NCI-H526 (cell line): Measurements from ENCODE around the gene CPNE5.
A peak's percentile ranks its signal among the peaks of the same experiment; 100 is the strongest.

ENCODE experiments used
- DNase-seq, 2 experiments: peaks; one replicate each; lab custom pipeline; 2025; lab: John Stamatoyannopoulos, UW

CPNE5 gene

DNA sequence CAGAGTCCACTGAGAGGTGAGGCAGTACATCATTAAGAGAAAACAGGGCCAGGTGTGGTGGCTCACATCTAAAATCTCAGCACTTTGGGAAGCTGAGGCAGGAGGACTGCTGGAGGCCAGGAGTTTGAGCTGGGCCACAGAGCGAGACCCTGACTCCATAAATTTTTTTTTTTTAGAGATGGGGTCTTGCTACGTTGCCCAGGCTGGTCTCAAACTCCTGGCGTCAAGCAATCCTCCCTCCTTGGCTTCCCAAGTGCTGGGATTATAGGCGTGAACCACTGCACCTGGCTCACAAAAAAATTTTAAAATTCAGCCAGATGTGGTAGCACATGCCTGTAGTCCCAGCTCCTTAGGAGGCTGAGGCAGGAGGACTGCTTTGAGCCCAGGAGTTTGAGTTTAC is 18.1 kb upstream of the CPNE5 start:
- DNase-seq = no peak

DNA sequence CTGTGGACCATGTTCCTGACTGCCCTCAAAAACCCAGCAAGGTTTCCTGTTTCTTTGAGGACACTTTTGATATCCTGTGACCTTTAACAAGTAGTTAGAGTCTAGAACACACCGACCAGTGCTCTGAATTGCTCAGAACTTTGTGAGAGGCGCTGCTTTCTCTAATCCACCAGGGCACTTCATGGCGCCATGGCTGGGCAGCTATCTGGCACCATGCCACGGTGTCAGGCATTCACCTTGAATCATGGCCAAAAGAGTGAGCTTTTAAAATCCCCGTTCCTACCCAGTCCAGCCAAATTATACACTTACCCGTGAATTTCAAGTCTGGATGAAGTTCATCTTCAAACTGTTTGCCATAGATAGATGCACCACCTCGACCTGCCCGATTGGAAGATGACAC is 17.0 kb upstream of the CPNE5 start:
- DNase-seq = no peak

DNA sequence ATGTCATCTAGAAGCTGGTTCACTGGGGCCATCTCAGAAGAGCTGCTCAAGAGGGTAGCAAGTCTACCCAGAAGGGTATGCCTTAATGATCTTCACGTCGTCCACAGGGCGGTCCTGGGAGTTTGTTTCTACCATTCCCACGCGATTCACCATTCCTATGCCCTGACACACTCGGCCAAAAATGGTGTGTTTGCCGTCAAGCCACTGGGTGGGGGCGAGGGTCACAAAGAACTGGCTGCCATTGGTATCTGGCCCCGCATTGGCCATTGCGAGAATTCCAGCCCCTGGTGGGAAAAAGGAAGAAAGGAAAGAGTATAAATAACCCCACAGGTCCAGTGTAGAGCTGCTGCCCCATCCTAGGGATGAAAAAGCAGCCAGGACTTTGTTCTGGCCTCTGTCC is 16.5 kb upstream of the CPNE5 start:
- no peak for DNase-seq

DNA sequence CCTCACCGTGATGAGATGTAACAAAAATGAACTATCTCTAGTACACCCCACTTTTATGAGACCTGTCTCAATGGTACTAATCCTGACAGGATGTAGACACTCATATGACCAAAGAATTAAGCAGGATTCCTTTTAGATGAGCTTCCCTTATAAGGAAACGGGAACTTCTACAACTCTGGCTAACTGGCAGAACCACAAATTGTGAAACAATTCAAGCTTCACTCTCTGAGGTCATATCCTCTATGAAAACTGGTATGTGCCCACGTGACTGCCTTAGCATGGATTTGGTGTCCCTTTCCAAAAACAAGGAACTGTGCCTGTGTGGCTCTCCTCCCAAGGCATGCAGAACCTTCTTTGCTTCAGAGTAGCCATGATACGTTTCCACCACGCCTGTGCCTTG is 14.1 kb upstream of the CPNE5 start:
- no peak for DNase-seq

DNA sequence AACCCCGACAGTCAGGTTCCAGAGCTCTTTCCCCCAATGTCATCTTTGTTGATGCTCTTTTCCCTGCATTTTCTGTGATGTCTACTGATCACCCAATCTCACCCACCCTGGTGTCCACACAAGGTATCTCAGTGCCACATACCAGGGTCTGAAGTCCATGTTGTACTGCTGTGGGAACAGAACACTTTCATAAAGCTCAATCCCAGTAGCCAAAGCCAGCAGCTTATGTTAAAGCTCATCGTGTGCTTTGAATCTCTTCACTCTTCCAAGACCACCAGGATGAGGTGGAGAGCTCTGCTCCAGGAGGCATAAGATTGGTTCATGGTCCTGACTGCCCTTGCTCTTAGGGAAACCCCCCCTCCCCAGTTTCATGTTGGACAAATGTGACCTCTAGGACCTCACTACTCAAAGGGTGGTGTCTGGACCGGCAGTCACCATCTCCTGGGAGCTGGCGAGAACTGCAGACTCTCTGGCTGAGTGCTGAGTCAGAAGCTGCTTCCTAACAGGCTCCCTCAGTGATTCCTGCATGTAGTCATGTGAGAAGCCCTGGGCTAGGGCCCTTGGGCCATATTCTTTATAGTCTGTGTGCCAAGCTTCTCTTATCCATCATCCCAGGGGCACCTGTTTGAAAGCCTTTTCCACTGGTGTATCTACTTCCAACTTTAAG is 13.4 kb upstream of the CPNE5 start:
- DNase-seq = no peak

DNA sequence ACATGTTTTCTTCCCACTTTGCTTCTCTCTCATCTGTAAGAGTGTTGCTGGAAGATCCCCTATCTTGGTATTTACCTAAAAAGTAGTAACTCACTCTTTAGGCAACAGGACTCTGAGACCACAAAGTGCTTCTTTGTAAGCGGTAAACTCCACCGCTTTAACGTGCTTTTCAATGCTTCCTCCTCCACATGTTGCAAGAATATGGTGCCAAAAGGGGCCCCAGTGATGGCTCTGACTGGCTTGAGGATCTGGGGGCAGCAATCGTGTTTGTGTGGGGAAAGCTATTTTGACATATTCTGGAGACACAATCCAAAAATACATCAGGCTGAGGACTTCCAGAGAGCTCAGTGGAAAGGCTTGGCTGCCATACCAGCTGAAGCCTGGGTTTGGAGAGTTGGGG is 12.4 kb upstream of the CPNE5 start:
- no peak for DNase-seq

DNA sequence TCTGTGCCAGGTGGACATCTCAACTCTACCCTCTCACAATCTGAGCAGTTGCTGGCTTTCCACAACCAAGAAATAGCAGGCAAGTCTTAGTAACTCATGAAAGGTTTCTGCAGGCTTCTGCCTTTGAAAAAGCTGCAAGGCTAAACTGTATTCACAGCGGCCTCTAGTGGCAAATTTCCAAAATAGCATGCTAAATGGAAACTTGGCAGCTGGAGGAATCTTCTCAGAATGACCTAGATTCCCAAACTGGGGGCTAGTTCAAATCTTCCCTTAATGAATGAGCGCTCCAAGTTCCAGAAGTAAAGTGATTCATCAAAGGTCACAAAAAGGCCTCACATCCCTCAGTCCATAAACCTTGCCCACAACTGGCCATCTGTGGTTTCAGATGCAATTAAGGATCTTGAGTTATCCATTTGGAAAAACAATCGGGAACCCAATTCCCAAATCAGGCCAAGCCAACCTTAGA is 11.9 kb upstream of the CPNE5 start:
- DNase-seq = peak; percentile 33 to 72

DNA sequence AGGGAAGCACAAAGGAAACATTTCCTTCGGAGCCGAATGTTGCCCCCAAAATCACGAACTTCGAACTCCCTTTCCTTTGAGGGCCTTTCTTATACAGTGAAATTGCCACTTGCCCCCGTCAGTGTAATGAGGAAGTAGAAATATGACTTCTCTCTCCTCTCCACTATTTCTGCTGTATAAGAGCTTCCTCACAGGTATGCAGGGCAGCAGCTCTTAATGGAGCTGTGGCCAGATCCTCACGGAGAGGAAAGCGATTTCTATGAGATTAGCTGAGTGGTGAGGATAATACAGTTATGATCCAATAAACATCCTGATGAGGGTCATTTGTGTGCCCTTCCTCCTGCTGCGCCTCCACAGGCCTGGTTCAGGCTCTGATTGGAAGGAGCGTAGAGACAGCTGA is 10.8 kb upstream of the CPNE5 start:
- DNase-seq = no peak

DNA sequence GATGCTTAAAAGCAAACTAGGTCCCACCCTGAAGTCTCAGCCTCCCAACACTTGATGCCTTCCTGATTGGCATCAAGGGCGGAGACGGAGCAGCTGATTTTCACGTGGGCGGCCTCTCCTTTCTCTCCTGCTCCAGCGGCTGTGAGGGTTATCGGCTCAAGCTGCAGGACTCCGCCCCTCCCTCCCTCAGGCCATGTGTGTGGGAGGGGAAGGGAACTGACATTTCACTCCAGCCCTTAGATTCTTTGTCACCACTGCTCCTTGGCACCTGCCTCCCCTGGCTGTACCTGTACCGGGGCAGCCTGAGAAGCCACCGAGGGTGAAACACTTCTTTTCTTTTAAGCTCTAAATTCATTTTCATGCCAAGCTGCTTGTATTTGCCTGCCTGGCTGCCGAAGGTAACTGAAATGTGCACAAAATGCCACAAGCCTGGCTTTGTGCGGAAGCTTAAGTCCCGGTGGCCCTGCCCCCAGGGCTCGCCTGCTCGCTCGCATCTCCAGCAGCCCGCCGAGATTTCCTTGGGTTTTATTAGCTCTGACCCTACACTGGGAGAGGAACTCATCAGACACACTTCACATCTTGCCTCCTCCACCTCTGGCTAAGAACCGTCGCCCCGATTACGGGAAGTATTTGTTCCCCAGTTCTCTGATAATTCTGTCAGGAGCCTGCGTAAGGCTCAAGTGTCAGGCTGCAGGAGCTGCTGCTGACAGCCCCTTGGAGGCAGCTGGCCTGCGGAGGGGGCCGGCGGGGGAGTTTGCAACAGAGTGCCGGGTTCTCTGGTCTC is 9.6 kb upstream of the CPNE5 start:
- peak; percentile 61 to 86 for DNase-seq

DNA sequence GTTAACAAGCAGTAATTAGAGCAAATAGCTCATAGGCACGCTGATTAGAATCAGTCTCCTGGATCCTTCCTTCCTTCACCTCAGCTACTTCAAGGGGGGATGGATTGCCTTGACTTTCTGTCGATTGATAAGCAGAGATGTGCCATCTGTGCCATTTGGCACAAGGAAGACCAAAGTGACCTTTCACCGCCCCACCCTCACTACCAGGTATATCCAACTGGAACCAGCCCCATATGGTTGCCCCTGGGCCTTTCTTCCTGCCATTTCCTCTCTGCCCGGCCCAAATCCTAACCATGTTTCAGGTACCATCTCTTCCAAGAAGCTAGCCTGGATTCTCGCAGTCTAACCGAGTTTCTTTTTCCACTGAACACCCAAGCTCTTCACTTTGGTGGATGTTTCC is 8.7 kb upstream of the CPNE5 start:
- no peak for DNase-seq

DNA sequence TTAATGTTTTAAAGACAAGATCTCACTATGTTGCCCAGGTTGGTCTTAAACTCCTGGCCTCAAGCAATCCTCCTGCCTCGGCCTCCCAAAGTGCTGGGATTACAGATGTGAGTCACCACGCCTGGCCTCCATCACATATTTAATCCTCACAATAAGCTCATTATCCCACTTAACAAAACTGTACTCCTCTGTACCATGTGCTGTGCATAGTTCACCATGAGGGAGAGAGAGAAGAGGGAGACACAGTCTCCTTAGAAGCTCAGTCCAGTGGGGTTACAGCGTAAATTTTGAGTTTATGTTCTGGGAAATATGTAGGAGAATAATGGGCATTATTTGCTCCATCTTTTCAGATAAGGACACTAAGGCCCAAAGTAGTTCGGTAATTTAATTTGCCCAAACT is 7.9 kb upstream of the CPNE5 start:
- no peak for DNase-seq

DNA sequence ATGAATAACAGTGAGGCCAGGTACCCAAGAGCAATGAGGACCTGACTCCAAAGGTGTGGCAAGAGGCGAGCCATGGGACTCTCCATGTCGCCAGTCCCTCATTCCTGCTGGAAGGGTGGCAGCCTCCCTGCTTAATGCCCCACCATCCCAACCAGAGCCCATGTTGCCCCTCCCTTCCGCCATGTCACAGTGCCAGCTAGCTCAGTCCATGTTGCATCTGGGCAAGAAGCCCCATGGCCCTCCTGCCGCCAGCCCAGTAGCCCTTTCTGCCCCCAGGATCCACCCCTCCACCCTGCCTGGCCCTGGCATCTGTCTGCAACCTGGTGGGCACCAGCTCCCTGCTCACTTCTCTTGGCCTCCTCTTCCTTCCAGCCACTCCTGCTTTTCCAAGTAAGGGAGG is 6.0 kb upstream of the CPNE5 start:
- DNase-seq = no peak

DNA sequence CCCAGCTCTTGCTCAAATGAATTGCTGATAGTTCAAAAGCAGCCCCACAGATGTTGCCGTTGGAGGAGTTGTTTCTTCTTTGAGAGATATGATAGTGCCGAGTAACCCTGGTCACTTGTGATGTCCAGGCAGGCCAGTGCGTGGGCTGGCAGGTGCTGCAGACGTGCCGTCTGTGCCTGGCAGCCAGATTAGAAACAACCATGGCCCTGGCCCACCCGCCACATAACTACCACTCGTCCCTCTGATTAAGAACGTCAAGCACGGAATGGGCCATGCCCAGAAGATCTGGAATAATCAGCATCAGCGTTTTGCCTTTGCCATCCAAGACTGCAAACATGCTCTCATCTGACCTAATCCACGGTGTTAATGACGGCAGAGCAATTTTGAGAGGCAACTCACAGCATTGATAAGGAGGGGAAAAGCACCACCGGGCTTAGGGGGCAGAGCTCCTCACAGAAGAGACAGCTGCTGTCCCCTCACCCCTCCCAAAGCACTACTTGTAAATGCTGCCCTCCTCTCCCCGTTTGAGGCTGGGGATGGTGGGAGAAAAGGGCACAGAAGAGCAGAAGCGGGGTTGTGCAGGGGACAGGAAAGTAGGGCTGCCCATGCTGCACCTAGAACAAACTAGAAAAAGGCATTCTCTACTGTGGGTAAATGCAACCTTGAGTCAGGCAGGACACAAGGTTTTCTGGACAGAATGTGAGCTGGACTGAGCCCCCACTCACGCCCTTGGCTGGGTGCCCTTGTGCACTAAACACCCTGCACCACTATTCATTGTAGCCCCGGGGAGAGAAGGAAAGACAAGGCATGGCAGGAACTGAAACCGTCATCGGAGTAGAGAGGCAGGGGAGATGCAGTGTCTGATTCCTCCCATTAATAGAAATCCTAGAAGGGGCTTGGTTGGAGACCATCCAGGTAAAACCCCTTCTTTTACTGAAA is 5.3 kb upstream of the CPNE5 start:
- no peak for DNase-seq

DNA sequence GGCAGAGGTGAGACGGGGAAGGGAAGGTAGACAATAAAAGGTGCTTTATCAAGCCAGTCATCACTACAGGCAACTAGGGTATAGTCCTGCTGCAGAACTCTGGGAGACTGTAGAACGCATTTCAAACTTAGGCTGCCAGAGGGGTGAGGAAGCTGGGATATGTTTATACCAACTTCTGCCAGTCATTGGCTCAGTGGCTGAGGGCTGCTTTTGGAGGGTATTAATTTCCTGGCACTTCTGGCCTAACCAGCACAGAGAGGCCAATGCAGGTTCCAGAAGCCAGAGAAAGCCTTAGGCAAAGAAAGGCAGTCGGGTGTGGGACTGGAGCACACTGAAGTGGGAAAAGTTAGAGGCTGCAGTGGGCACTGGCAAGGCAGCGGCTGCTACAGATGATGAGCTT is 3.9 kb upstream of the CPNE5 start:
- no peak for DNase-seq

DNA sequence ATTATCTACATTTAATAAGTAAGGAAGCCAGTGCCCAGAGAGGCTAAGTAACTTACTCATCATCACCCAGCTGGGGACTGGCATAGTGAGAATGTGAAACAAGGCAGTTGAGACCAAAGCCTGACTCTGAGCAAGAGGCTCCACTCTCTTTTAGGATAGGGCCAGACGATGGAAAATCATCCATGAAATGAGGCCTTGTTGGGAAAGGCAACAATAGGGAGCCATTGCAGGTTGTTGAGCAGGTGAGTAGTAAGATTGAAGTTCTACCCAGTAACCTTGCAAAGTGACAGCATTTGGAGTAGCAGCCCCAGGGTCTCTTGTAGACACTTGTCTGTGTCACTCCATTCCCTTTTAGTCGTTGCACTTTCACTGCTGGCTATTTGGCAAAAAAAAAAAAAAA is 2.5 kb upstream of the CPNE5 start:
- DNase-seq = no peak

DNA sequence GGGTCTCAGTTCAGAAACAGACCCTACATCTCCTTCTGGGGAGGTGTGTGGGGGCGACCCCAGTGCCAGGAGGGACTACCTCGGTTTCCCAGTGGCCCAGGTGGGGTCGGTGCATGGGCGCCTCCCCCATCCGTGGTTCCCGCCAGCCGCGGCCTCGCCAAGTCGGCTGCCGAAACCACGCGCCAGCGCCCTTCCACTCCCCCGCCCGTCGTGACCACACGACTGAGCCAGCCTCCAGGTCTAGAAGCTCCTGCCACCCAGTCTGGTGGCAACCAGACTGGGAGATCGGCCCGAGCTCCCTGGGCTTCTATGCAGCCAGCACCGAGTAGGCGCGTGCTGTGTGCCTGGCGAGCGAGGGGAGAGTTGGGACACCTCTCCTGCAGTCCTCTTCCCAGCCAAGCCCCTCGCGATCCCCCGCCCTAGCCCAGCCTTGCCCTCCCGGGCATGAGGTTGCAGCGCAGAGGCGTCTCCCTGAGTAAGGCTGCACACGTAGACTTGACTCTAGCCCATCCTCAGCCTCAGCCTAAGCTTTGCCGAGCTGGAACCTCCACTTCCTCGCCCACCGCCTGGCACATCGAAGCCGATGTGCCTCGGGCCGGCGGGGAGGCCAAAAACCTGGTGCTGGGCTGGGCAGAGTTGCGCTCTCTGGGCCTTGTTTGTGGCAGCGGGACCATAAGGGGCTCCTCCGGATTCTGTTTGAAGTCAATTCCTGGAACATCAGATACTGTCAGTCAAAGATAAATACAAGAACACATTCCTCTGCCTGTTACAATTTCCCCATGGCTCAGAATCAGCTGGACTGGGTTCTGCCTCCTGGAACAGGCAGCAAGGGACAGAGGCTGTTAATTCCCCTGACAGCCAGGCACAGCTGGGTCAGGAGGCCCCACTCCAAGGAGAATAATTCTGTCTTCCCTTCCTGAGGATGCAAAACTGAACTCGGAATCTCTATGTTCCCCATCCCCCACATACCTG is 1.5 kb upstream of the CPNE5 start:
- DNase-seq = peak in 1 of 2 experiments; percentile 59

DNA sequence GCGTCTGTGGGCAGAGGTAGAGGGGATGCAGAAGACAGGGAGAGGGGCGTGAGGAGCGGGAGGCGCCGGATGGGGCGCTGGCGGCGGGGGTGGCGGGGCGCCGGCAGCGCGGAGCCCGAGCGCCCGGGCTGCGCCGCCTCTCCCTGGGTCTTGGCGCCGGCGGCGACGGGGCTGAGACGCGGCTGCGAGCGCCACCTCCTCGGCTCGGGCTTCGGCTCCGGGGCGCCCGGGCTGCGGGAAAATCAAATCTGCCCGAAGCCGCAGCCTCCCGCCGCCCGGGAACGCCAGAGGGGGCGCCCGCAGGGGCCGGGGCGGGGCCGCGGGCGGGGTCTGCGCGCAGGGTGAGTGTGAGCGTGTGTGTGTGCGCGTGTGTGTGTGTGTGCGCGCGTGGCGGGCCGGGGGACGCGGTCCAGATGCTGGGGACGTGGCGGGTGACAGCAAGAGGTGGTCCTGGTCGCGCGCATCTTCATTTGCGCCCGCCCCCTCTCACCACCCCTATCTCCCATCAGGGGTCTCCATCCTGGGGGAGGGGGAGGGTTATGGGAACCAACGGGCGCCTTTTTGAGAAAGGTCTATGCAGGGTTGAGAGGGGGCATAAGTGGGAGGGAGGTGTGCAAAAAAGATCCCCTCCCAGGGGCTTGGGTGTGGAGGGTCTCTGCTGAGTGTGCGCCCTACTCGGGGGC is 646 bp upstream of the CPNE5 start:
- DNase-seq = peak in 1 of 2 experiments; percentile 74

DNA sequence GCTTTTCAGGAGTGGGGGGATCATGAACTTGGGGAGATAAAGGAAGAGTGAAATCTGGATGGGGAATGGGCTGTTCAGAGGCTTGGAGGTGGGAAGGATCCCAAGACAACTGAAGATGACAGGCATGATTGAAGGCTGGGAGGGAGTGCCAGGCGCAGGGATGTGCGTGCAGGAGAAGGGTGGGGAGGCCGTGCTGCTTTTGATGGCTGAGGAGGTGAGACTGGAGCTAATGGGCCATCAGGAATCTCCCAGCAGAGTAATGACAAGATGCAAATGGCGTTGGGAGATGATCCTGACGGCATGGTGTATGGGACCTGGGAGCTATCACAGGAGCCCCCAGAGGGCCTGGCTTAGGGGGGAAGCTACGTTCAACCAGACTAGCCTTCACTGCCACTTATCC is 1.6 kb downstream of the CPNE5 start:
- no peak for DNase-seq

DNA sequence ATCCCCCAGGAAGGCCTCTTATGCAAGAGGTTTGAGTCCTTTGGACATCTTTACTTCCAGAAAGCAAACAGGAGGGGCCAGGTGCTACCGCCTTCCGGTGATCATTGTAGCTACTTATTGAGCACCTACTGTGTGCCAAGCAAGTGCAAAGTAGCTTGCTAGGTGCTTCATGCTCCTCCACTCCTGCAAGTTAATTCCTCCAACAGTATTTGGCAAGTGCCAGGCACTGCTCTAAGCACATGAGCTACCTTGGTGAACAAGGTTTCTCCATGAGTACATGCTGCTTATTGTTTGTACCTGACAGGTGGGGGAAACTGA is 2.3 kb downstream of the CPNE5 start:
- DNase-seq = no peak

DNA sequence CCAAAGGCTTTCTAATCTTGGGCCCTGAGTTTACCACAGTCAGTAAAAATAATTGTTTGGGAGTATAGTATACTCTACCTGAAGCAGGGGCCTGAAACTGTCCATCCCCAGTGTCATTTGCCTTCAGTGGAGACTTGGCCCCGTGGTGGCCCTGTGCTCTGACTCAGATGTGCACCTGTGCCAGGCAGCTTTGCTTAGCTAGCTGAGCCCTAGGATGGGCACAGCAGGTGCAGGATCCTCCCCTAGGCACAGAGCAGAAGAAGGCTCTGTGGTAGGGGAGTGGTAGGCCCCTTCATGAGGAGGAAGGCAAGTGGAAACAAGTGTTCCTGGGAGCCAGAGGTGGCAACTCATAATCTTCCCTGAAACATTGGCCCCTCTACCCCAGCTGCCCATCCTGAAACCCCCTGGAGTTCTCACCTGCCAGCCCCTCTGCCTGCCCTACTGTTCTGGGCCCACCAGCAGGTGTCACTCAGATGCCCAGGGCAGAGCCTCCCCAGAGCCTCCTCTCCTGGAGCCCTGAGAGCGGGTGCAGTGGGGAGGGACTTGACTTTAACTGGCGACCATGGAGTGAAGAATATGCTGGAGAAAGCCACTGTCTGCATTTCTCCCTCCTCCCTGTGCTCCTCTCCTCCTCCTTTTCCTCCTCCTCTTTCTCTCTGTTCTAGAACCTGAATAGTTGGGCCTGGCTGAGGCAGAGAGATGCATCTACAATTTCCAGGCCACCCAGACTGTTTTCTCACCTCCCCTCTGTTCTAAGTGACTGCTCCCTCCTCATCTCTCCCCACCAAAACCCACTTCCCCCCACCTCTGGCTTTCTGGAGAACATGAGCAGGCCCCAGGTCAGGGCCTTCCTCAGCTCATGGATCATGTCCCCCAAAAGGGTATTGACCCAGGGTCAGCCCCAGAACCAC is 2.9 kb downstream of the CPNE5 start:
- no peak for DNase-seq
